Activated naive CD4-positive, alpha-beta T cell treated with anti-CD3 and anti-CD28 coated beads, Interleukin-2, amount 10 ng/mL, durations not matched to agents 5 hours and 36 hours (primary cell): ENCODE data around the gene ZNF770. TPM values are rescaled to one million over a fixed set of nuclear protein-coding genes. Genes with fewer than 3 reads are reported as not detected.

Experiments used
- total RNA-seq, 2 experiments: library from RNA; stranded (reverse); gene quantifications; one replicate each; pipeline ENCODE4 v1.2.3, GENCODE V29; 2021

ZNF770 gene
- total RNA-seq, result 10 to 100 TPM; 39.7 to 40.2 TPM

GRCh38 chr15:34988027-34988902 lies at the start of gene ZNF770:
Gene ZNF770 (minus strand): TSS chr15:34988287. CDS start chr15:34983434, 4,853 bp downstream.

GRCh38 chr15:34969340-34970097 lies 18.6 kb downstream of the ZNF770 start, which contains the start of gene AQR:
Gene AQR (minus strand): TSS chr15:34969742. CDS start chr15:34969613, 129 bp downstream.

Other genes starting within 250 kb of the ZNF770 start
- not detected for gene GJD2, start 233.3 kb downstream of the ZNF770 start, total RNA-seq
- gene ACTC1, start 192.7 kb downstream of the ZNF770 start, total RNA-seq, result not detected
- gene AQR, start 18.5 kb downstream of the ZNF770 start, total RNA-seq, result 10 to 100 TPM; 32.1 to 33.6 TPM
- gene NANOGP8, start 97.0 kb upstream of the ZNF770 start, total RNA-seq, result not detected